Right atrium auricular region (tissue), 2 donors: Measurements from ENCODE around the gene MYO18A. TPM values are rescaled to one million over a fixed set of nuclear protein-coding genes. Genes with fewer than 3 reads are reported as not detected.

Source experiments
- DNase-seq: peaks from one replicate; pipeline ENCODE4 v3.0.0-alpha.2; 2019; ENCODE audit warnings: low spot score
- H3K27ac ChIP-seq, 2 donors: fragments of 200-600 bp; sonication (generic); 1 replicate in 1 of 2; 2 replicates in 1 of 2; pipeline ENCODE4 v1.5.1; 2016 to 2019
- H3K27me3 ChIP-seq, 2 donors: fragments of 200-600 bp; sonication (generic); one replicate each; pipeline versions ENCODE4 v1.5.1 to v1.6.0; 2017 to 2019
- H3K36me3 ChIP-seq: fragments of 200-600 bp; sonication (generic); one replicate; pipeline ENCODE4 v1.5.1; 2016
- H3K4me1 ChIP-seq, 2 donors: fragments of 200-600 bp; sonication (generic); one replicate each; pipeline versions ENCODE4 v1.5.1 to v1.6.0; 2017 to 2019
- H3K4me3 ChIP-seq, 2 donors: fragments of 200-600 bp; sonication (generic); 1 replicate in 1 of 2; 2 replicates in 1 of 2; pipeline ENCODE4 v1.5.1; 2017 to 2019; ENCODE audit warnings: mild to moderate bottlenecking in 1 of 2, moderate library complexity in 1 of 2
- H3K9me3 ChIP-seq, 2 donors: fragments of 200-600 bp; sonication (generic); one replicate each; pipeline ENCODE4 v1.5.1; 2019
- total RNA-seq, 2 donors: library from RNA; depleted of rRNA; stranded (reverse); fragments of >200 nt; gene quantifications; one replicate each; pipeline ENCODE4 v1.1.0, GENCODE V29; 2016
- TF ChIP-seq, protein P1 (sequence below), 2 donors: fragments of 200-600 bp; sonication (generic); IDR thresholded peaks; one replicate each; pipeline ENCODE4 v1.5.1; 2019; ENCODE audit warnings: antibody characterized with exemption in 2 of 2

Gene MYO18A
- total RNA-seq, 2 donors from 2014 or later, result 159 to 219 TPM

GRCh38 chr17:29123111-29123510 lies 57.1 kb downstream of the MYO18A start:
- no peak overlapping the region for H3K4me3 ChIP-seq
- TF ChIP-seq, protein P1, sequence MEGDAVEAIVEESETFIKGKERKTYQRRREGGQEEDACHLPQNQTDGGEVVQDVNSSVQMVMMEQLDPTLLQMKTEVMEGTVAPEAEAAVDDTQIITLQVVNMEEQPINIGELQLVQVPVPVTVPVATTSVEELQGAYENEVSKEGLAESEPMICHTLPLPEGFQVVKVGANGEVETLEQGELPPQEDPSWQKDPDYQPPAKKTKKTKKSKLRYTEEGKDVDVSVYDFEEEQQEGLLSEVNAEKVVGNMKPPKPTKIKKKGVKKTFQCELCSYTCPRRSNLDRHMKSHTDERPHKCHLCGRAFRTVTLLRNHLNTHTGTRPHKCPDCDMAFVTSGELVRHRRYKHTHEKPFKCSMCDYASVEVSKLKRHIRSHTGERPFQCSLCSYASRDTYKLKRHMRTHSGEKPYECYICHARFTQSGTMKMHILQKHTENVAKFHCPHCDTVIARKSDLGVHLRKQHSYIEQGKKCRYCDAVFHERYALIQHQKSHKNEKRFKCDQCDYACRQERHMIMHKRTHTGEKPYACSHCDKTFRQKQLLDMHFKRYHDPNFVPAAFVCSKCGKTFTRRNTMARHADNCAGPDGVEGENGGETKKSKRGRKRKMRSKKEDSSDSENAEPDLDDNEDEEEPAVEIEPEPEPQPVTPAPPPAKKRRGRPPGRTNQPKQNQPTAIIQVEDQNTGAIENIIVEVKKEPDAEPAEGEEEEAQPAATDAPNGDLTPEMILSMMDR (IDR thresholded peaks at IDR 0.05), result no peak
- H3K27ac ChIP-seq, result no peak overlapping the region
- peaks cover 0 to 38% of the 10 kb centered on the region in 2 donors for H3K4me1 ChIP-seq
- no peaks in the 10 kb centered on the region for H3K27me3 ChIP-seq
- no peaks in the 10 kb centered on the region for H3K9me3 ChIP-seq
- DNase-seq, result no peak
- peaks cover 49% of the 10 kb centered on the region for H3K36me3 ChIP-seq

DNA sequence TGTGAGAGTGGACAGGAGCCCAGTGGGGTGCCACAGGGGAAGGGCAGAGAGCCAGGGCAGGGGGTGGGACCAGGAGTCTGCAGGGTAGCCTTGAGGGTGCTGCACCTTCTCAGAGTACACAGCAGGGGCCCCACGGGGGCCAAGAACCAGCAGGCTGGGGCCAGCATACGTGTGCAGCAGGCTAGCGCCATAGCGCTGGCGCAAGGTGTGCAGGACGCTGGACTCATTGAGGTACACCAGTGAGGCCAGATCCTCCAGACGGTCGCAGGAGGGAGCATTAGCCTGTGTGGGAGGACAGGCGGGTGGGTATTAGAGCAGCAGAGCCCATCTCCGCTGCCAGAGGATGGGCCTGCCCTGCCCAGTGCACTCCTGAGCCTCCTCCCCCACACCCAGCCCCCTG lies 58.8 kb downstream of the MYO18A start:
- no peak for DNase-seq
- no peak overlapping the region for H3K27ac ChIP-seq
- no peak overlapping the region for H3K4me3 ChIP-seq
- peaks cover 0 to 34% of the 10 kb centered on the region in 2 donors for H3K4me1 ChIP-seq
- no peaks in the 10 kb centered on the region for H3K9me3 ChIP-seq
- no peaks in the 10 kb centered on the region for H3K27me3 ChIP-seq
- peaks cover 47% of the 10 kb centered on the region for H3K36me3 ChIP-seq
- TF ChIP-seq, protein P1 (IDR thresholded peaks at IDR 0.05), result no peak

DNA sequence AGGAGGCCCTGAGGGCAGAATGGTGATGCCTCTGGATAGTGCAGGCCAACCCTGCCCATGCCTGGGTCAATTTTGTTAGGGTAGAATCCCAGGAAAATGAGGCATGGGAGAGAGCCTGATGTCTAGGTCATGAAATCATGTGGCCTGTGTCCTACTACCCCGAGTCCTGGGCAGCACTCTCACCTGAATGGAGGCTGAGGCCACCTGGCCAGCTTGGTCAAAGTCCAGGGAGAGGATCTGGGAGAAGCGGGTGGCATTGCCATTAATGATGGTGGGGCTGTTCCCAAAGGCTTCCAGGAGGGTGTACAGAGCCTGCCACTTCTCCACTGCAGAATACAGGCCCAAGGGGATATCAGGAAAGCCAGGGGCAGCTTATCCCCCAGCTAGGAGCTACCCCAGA lies 59.8 kb downstream of the MYO18A start:
- no peak for DNase-seq
- H3K27ac ChIP-seq, result no peak overlapping the region

DNA sequence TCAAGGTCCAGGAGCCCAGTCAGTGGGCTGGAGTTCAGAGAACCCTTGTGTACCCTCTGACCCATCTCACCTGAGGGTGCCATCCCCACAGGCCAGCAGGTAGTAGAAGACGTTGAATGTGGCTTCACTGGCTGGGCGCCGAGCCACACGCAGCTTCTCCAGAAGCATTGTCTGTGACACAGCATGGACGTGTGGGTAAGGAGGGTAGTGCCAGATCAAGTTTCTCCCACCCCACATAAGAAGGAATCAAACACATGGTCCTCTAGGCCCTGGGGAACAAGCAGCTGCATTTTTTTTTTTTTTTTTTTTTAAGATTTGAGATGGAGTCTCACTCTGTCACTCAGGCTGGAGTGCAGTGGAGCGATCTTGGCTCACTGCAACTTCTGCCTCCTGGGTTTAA lies 60.9 kb downstream of the MYO18A start:
- no peak for DNase-seq
- H3K4me3 ChIP-seq, result no peak overlapping the region
- TF ChIP-seq, protein P1 (IDR thresholded peaks at IDR 0.05), result no peak
- peaks cover 0 to 12% of the 10 kb centered on the region in 2 donors for H3K4me1 ChIP-seq
- no peaks in the 10 kb centered on the region for H3K27me3 ChIP-seq
- H3K9me3 ChIP-seq, result no peaks in the 10 kb centered on the region
- no peak overlapping the region for H3K27ac ChIP-seq
- peaks cover 66% of the 10 kb centered on the region for H3K36me3 ChIP-seq

More for the DNA sequence above, 59.8 kb downstream of the MYO18A start:
- Histone ChIP-seq H3K4me3 (no peak overlapping the region), H3K36me3 (peaks cover 54% of the 10 kb centered on the region), H3K9me3 (no peaks in the 10 kb centered on the region), H3K4me1 (peaks cover 0 to 24% of the 10 kb centered on the region in 2 donors), H3K27me3 (no peaks in the 10 kb centered on the region)
- TF ChIP-seq, protein P1 (IDR thresholded peaks at IDR 0.05), result no peak

DNA sequence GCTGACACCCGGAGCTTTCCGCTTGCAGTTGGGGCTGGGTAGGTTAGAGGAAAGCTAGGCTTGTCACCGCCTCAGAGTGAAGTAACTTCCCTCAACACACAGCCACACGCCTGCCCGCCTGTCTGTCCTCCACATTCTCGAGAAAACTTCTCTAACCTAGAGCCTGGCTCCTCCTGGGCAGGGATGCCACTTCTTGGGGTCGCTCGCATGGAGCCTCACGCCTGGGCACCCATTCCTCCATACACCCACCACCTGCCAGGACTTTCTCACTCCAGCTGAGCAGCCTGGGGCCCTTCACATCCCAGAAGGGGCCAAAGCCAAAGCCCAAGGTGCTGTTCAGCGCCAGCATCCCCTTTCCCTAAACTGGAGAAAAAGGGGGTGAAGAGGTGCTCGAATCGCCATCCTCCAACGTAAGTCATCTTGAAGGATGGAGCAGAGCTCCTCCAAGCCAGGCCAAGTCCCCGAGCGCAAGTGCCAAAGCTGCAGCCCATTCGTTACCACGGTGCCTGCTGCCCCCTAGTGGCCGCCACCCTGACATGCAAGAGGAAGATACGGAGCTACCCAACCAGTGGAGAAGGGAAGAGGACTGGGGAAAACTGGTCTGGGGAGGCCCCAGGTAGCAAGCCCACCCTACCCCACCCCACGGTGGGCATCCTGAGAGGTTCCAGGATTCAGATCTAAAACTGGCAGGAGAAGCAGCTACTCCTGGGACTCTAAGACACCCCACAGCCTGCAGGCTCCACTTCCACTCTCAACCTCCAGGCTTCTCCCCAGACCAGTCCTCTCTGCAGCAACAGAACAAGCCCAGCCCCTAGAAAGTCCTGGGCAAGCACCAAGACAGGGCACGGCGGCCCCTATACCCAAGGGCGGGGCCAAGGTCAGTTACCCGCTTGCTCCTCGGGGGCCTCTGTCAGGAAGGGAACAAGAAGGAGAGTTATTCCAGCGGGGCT lies 63.1 kb downstream of the MYO18A start:
- TF ChIP-seq, protein P1 (IDR thresholded peaks at IDR 0.05), result peak; percentile 91 to 96
- H3K4me3 ChIP-seq, result no peak overlapping the region
- H3K4me1 ChIP-seq, result peaks cover 0 to 26% of the 10 kb centered on the region in 2 donors
- H3K36me3 ChIP-seq, result peaks cover 75% of the 10 kb centered on the region
- no peaks in the 10 kb centered on the region for H3K27me3 ChIP-seq
- H3K9me3 ChIP-seq, result no peaks in the 10 kb centered on the region
- no peak overlapping the region for H3K27ac ChIP-seq
- DNase-seq, result peak; percentile 85
